ENCODE measurements around the gene SPTB. TPM values are rescaled to one million over a fixed set of nuclear protein-coding genes. Genes with fewer than 3 reads are reported as not detected.

Gene SPTB
- total RNA-seq, 1 donor from 2014 or later, result 17.0 TPM

Small RNA genes within 50 kb of the gene (small RNA-seq; reads per million reads assigned to genes)
- gene RPPH1-2P (ENCODE audit: low replicate concordance), result not detected

Other genes starting within 250 kb of the SPTB start
- 7.1 TPM for gene PLEKHG3, start 175.5 kb downstream of the SPTB start, total RNA-seq
- gene CHURC1, start 34.5 kb upstream of the SPTB start, total RNA-seq, result 36.6 TPM
- gene GPX2, start 62.8 kb upstream of the SPTB start, total RNA-seq, result not detected
- gene RAB15, start 92.4 kb upstream of the SPTB start, total RNA-seq, result 21.9 TPM
- gene FNTB, start 107.0 kb upstream of the SPTB start, total RNA-seq, result 12.5 TPM
- gene MAX, start 222.6 kb upstream of the SPTB start, total RNA-seq, result 34.2 TPM

Data from temporal lobe (tissue), 2 donors.